Liver (tissue), 3 donors: Measurements from ENCODE around the gene KIF12.

Experiments used
- ATF3 ChIP-seq: IDR thresholded peaks from 2 replicates; pipeline ENCODE4 v1.6.1; 2016; ENCODE audit warnings: antibody characterized with exemption
- CTCF ChIP-seq: fragments of 150-350 bp; IDR thresholded peaks from 2 replicates; pipeline ENCODE4 v1.5.1; 2017; ENCODE audit warnings: improper control_type of control experiment, low read depth, low read length; ENCODE audit not compliant: missing input control
- EGR1 ChIP-seq, 2 donors: IDR thresholded peaks; 2 replicates each; pipeline ENCODE4 v1.6.1; 2016 to 2018; ENCODE audit warnings: antibody characterized with exemption in 2 of 2, low read depth in 2 of 2
- GABPA ChIP-seq, 2 donors: IDR thresholded peaks in 1 of 2; conservative IDR thresholded peaks in 1 of 2; 2 replicates each; pipeline ENCODE4 v1.6.1; 2016; ENCODE audit warnings: antibody characterized with exemption in 2 of 2, mild to moderate bottlenecking in 1 of 2, moderate library complexity in 1 of 2
- HNF4A ChIP-seq, 2 donors: conservative IDR thresholded peaks; 2 replicates each; pipeline ENCODE4 v1.6.1; 2016; ENCODE audit warnings: antibody characterized with exemption in 2 of 2, mild to moderate bottlenecking in 2 of 2
- JUND ChIP-seq, 2 donors: IDR thresholded peaks; 2 replicates each; pipeline ENCODE4 v1.6.1; 2016; ENCODE audit warnings: antibody characterized with exemption in 2 of 2
- MAX ChIP-seq: IDR thresholded peaks from 2 replicates; pipeline ENCODE4 v1.6.1; 2016; ENCODE audit warnings: antibody characterized with exemption
- RAD21 ChIP-seq, 2 donors: IDR thresholded peaks; 2 replicates each; pipeline ENCODE4 v1.6.1; 2016; ENCODE audit warnings: antibody characterized with exemption in 2 of 2, mild to moderate bottlenecking in 2 of 2
- REST ChIP-seq: IDR thresholded peaks from 2 replicates; pipeline ENCODE4 v1.6.1; 2016; ENCODE audit warnings: antibody characterized with exemption, mild to moderate bottlenecking
- RXRA ChIP-seq, 2 donors: IDR thresholded peaks; 2 replicates each; pipeline ENCODE4 v1.6.1; 2017 to 2018; ENCODE audit warnings: antibody characterized with exemption in 2 of 2, mild to moderate bottlenecking in 1 of 2
- SP1 ChIP-seq: IDR thresholded peaks from 2 replicates; pipeline ENCODE4 v1.6.1; 2018; ENCODE audit warnings: antibody characterized with exemption, mild to moderate bottlenecking
- TAF1 ChIP-seq: conservative IDR thresholded peaks from 2 replicates; pipeline ENCODE4 v1.6.1; 2016; ENCODE audit warnings: antibody characterized with exemption, mild to moderate bottlenecking
- YY1 ChIP-seq: IDR thresholded peaks from 2 replicates; pipeline ENCODE4 v1.6.1; 2016; ENCODE audit warnings: antibody characterized with exemption, mild to moderate bottlenecking
- donor health status: healthy.
- donor health status: healthy.

GRCh38 chr9:114119242-114120191, 20.4 kb upstream of the KIF12 start:
- TF ChIP-seq EGR1 (IDR thresholded peaks at IDR 0.05; ENCODE audit: low read depth in 2 of 2) = no peak
- no peak for TF ChIP-seq CTCF
- no peak for TF ChIP-seq JUND (IDR thresholded peaks at IDR 0.05)
- TF ChIP-seq RXRA (IDR thresholded peaks at IDR 0.05) = no peak
- no peak for TF ChIP-seq SP1
- no peak for TF ChIP-seq REST
- TF ChIP-seq ATF3 = no peak
- no peak for TF ChIP-seq TAF1
- TF ChIP-seq HNF4A (conservative IDR thresholded peaks at IDR 0.05) = no peak
- TF ChIP-seq RAD21 (IDR thresholded peaks at IDR 0.05) = no peak
- TF ChIP-seq MAX = no peak
- no peak for TF ChIP-seq GABPA (IDR thresholded peaks at IDR 0.05 in 1 of 2, conservative IDR thresholded peaks at IDR 0.05 in 1 of 2)
- no peak for TF ChIP-seq YY1
